KMS-11 (cell line): Measurements from ENCODE around the gene SSRP1.

Experiments
- H2AFZ ChIP-seq: fragments of 200-600 bp; sonication (generic); 2 replicates; pipeline ENCODE4 v1.6.1; 2016; ENCODE audit warnings: antibody characterized with exemption, mixed run types, low read depth
- H3K27ac ChIP-seq: fragments of 200-600 bp; sonication (generic); 2 replicates; pipeline ENCODE4 v1.6.1; 2016; ENCODE audit warnings: mild to moderate bottlenecking, mixed run types
- H3K27me3 ChIP-seq: fragments of 200-600 bp; sonication (generic); 2 replicates; pipeline ENCODE4 v1.6.1; 2017; ENCODE audit warnings: mild to moderate bottlenecking, low read depth, mixed run types, moderate library complexity; ENCODE audit not compliant: insufficient read depth
- H3K36me3 ChIP-seq: fragments of 200-600 bp; sonication (generic); 2 replicates; pipeline ENCODE4 v1.6.1; 2017; ENCODE audit warnings: mild to moderate bottlenecking, mixed run types; ENCODE audit not compliant: insufficient read depth
- H3K4me1 ChIP-seq: fragments of 200-600 bp; sonication (generic); 2 replicates; pipeline ENCODE4 v1.6.1; 2016; ENCODE audit warnings: mild to moderate bottlenecking, low read depth, mixed run types; ENCODE audit not compliant: poor library complexity, severe bottlenecking
- H3K4me2 ChIP-seq: fragments of 200-600 bp; sonication (generic); 2 replicates; pipeline ENCODE4 v1.7.0; 2016; ENCODE audit warnings: mild to moderate bottlenecking, mixed run types
- H3K4me3 ChIP-seq: fragments of 200-600 bp; sonication (generic); IDR thresholded peaks from 2 replicates; pipeline ENCODE4 v1.6.1; 2017; ENCODE audit warnings: low read depth, low read length, mixed read lengths; ENCODE audit not compliant: insufficient read depth
- H3K79me2 ChIP-seq: fragments of 200-600 bp; sonication (generic); 2 replicates; pipeline ENCODE4 v1.6.1; 2016; ENCODE audit warnings: low read depth, mixed run types; ENCODE audit not compliant: insufficient read depth
- H3K9ac ChIP-seq: fragments of 200-600 bp; sonication (generic); 2 replicates; pipeline ENCODE4 v1.6.1; 2016; ENCODE audit warnings: mild to moderate bottlenecking, mixed run types
- H4K20me1 ChIP-seq: fragments of 200-600 bp; sonication (generic); 2 replicates; pipeline ENCODE4 v1.6.1; 2016; ENCODE audit warnings: mild to moderate bottlenecking, mixed run types; ENCODE audit not compliant: insufficient read depth
- TF ChIP-seq, protein P1 (sequence below): fragments of 200-600 bp; sonication (generic); conservative IDR thresholded peaks from 2 replicates; pipeline ENCODE4 v1.6.1; 2017; ENCODE audit warnings: low read depth, mild to moderate bottlenecking, antibody characterized with exemption, low read length, moderate library complexity, mixed read lengths

The SSRP1 gene

DNA sequence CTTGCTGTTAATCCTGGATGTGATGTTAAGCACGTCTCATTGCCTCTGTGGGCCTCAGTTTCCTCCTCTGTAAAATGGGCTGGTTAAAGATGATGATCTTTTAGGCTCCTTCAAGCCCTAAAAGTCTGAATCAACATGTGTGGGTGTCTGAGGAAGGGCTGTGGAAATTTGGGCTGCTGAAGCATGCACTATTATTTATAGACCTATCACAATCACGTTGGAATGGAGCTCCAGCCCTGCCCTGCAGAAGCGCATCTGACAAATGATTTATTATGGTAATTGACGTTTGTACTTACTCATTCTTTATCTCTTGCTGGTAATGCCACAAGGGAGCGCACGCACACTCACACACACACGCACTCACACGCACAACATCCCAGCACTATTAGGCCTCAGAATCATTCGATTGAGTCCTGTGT lies 22.9 kb upstream of the SSRP1 start:
- H3K4me1 ChIP-seq = no peaks in the 10 kb centered on the region
- no peak overlapping the region for H2AFZ ChIP-seq
- TF ChIP-seq, protein P1, sequence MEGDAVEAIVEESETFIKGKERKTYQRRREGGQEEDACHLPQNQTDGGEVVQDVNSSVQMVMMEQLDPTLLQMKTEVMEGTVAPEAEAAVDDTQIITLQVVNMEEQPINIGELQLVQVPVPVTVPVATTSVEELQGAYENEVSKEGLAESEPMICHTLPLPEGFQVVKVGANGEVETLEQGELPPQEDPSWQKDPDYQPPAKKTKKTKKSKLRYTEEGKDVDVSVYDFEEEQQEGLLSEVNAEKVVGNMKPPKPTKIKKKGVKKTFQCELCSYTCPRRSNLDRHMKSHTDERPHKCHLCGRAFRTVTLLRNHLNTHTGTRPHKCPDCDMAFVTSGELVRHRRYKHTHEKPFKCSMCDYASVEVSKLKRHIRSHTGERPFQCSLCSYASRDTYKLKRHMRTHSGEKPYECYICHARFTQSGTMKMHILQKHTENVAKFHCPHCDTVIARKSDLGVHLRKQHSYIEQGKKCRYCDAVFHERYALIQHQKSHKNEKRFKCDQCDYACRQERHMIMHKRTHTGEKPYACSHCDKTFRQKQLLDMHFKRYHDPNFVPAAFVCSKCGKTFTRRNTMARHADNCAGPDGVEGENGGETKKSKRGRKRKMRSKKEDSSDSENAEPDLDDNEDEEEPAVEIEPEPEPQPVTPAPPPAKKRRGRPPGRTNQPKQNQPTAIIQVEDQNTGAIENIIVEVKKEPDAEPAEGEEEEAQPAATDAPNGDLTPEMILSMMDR = no peak
- no peaks in the 10 kb centered on the region for H3K79me2 ChIP-seq
- no peak overlapping the region for H3K4me2 ChIP-seq
- no peak overlapping the region for H3K9ac ChIP-seq
- H3K27ac ChIP-seq = no peak overlapping the region
- no peaks in the 10 kb centered on the region for H3K27me3 ChIP-seq
- H3K36me3 ChIP-seq = no peaks in the 10 kb centered on the region
- no peaks in the 10 kb centered on the region for H4K20me1 ChIP-seq
- no peak overlapping the region for H3K4me3 ChIP-seq

DNA sequence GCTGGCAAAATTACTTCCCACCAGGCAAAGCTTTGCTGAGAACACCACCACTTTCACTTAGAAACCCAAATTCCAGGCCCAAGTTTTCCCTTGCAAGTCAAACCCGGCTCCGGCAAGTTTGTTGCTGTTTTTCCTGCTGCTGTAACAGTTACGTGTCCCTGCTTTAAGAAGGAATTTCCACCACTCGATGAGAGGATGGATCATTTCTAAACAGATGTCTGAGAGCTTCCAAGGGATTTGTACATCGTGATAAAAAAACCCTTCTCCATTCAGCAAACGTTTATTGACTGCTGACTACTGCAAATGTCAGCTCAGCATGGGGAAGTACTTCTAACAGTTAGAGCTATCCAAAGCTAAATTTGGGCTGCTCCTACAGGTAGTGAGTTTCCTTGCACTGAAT lies 22.2 kb upstream of the SSRP1 start:
- H3K9ac ChIP-seq = no peak overlapping the region
- H3K79me2 ChIP-seq = no peaks in the 10 kb centered on the region
- no peaks in the 10 kb centered on the region for H3K4me1 ChIP-seq
- H2AFZ ChIP-seq = no peak overlapping the region
- H4K20me1 ChIP-seq = no peaks in the 10 kb centered on the region
- TF ChIP-seq, protein P1 = no peak
- H3K27ac ChIP-seq = no peak overlapping the region
- H3K4me2 ChIP-seq = no peak overlapping the region
- no peaks in the 10 kb centered on the region for H3K27me3 ChIP-seq
- no peak overlapping the region for H3K4me3 ChIP-seq
- H3K36me3 ChIP-seq = no peaks in the 10 kb centered on the region

DNA sequence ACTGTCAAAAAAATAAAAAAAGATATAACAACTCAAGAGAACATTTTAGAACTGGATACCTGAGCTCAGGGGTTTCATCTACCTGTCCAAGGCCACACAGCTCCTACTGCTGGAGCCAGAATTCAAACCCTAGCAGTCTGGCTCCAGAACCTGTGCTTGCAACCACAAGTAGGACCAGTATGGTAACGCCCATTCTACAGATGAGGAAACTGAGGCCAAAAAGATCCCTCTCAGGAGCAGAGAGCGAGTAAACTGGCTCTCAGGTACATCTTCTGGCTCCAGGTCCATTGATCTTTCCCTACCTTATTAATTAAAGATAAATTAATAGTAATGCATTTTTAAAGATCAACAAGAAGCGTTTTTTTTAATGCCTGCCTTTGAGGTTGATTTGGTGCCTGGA lies 21.6 kb upstream of the SSRP1 start:
- no peaks in the 10 kb centered on the region for H3K36me3 ChIP-seq

DNA sequence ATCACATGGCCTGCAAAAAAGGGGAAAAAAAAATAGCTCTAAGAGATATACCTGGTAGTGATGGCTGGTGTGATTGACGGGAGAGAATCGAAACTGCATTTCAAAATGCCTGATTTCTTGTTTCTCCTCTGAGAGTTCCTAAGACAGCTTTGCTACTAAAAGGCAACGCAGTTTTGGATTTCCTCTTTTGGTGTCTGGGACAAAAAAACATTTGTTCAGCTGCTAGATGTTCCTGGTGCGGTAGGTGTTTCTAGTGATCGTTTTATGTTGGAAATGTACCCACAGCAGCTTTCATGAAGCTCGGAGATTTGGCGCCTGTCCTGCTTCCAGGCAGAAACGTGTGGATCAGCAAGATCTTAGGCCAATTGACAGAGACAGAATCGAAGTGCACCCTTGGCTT lies 20.6 kb upstream of the SSRP1 start:
- Histone ChIP-seq H2AFZ (no peak overlapping the region), H3K4me2 (no peak overlapping the region), H3K4me1 (no peaks in the 10 kb centered on the region), H3K36me3 (no peaks in the 10 kb centered on the region), H3K9ac (no peak overlapping the region), H3K27me3 (no peaks in the 10 kb centered on the region), H4K20me1 (no peaks in the 10 kb centered on the region), H3K27ac (no peak overlapping the region), H3K4me3 (no peak overlapping the region), H3K79me2 (no peaks in the 10 kb centered on the region)
- TF ChIP-seq, protein P1 = no peak

More for the DNA sequence above, 21.6 kb upstream of the SSRP1 start:
- no peak overlapping the region for H3K9ac ChIP-seq
- no peaks in the 10 kb centered on the region for H3K79me2 ChIP-seq
- H3K4me2 ChIP-seq = no peak overlapping the region
- H4K20me1 ChIP-seq = no peaks in the 10 kb centered on the region
- H3K4me1 ChIP-seq = no peaks in the 10 kb centered on the region
- no peaks in the 10 kb centered on the region for H3K27me3 ChIP-seq
- TF ChIP-seq, protein P1 = no peak
- no peak overlapping the region for H3K4me3 ChIP-seq
- no peak overlapping the region for H3K27ac ChIP-seq
- H2AFZ ChIP-seq = no peak overlapping the region
